Tibial artery (tissue), 4 donors: ENCODE data around the gene ZKSCAN8.

Source experiments
- DNase-seq, 2 donors: peaks; one replicate each; pipeline ENCODE4 v3.0.0-alpha.2; 2019
- H3K27ac ChIP-seq, 2 donors: fragments of 200-600 bp; sonication (generic) in 1 of 2; 1 replicate in 1 of 2; 2 replicates in 1 of 2; pipeline ENCODE4 v1.5.1; 2018 to 2019; ENCODE audit warnings: mild to moderate bottlenecking in 1 of 2
- H3K27me3 ChIP-seq, 2 donors: fragments of 200-600 bp; sonication (generic) in 1 of 2; one replicate each; pipeline versions ENCODE4 v1.5.1 to v1.6.0; 2016 to 2019
- H3K36me3 ChIP-seq, 3 donors: fragments of 200-600 bp; sonication (generic) in 2 of 3; one replicate each; pipeline ENCODE4 v1.5.1; 2016 to 2019; ENCODE audit warnings: mild to moderate bottlenecking in 2 of 3
- H3K4me1 ChIP-seq, 4 donors: fragments of 200-600 bp; sonication (generic) in 2 of 4; 1 replicate in 3 of 4; 2 replicates in 1 of 4; pipeline ENCODE4 v1.5.1; 2016 to 2019
- H3K4me3 ChIP-seq, 2 donors: fragments of 200-600 bp; sonication (generic) in 1 of 2; 1 replicate in 1 of 2; 2 replicates in 1 of 2; pipeline ENCODE4 v1.5.1; 2018 to 2019; ENCODE audit warnings: mild to moderate bottlenecking in 2 of 2
- H3K9me3 ChIP-seq, 3 donors: fragments of 200-600 bp; sonication (generic) in 1 of 3; one replicate each; pipeline ENCODE4 v1.5.1; 2016 to 2019
- CTCF ChIP-seq, 2 experiments: fragments of 200-600 bp in 1 of 2; fragments of 450-650 bp in 1 of 2; IDR thresholded peaks; one replicate each; pipeline ENCODE4 v1.5.1; 2017 to 2019; ENCODE audit warnings: antibody characterized with exemption in 2 of 2, mild to moderate bottlenecking in 1 of 2, moderate library complexity in 1 of 2
- intact Hi-C: fragments of 100-400 bp; cut with DNase I; formaldehyde crosslinking; loops from one replicate; pipeline ENCODE4 v1.15.0; 2023; ENCODE audit warnings: low total_unique reads

The ZKSCAN8 gene

DNA sequence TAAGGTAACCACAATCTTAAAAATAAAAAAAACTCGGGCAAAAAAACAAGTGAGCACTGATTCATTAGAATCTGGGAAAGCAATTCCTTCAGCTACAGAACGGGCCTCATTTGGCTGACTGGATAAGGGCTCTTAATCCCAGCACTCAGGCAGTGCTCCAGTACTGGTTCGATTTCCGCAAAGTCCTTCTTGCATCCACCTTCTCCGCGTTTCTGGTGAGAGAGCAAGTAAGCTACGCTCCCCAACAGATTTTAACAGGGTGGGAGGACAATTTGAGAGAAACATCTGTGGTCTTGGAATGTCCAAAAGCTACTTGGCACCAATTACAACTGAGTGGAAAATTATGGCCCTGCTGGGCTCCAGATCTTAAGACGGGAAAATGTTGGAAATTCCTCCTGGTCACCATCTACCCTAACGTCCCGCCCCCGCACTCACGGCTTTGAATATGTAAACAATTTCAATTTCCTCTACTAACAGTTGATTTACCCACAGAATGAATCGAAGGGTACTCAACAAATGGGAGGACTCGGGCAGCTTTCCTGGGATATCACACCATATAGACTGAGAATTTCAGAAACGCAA, 65.3 kb downstream of the ZKSCAN8 start:
- no peak for TF ChIP-seq CTCF (IDR thresholded peaks at IDR 0.05)
- Histone ChIP-seq H3K4me1 (peaks cover 0 to 14% (median 6%) of the 10 kb centered on the region in 4 donors), H3K27ac (no peak overlapping the region), H3K9me3 (peaks cover 0 to 11% (median 11%) of the 10 kb centered on the region in 3 donors), H3K36me3 (no peaks in the 10 kb centered on the region), H3K4me3 (peak overlapping the region in 1 of 2 donors; percentile 27), H3K27me3 (peaks cover 0 to 62% of the 10 kb centered on the region in 2 donors)
- DNase-seq: no peak
- intact Hi-C loops: no loop called here

DNA sequence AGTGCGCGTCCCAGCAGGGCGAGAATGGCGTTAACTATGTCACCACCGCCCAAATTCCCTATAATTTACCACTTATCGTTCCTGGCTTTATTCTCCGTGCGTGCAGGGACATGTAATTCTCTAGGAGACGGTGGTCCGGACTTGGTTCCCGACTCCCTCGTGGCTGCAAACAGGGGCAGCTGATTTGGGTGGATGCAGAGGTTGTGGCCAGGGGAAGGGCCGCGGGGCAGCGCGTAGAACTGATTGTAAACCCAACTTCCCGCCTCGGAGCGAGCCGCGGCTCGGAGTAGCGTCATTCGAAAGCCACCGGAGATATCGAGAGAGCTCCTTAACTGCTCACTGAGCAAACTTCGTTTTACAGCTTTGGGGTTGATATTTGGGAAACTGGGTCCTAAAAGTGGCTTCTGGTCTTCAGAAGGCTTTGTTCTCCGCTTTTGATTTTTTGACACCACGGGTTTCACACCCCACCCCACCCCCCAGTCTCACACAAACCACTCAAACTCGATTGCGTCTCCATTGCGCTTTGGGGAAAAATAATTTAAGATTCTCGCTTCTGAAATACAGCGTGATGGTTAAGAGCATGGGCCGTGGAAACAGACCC, 65.9 kb downstream of the ZKSCAN8 start:
- intact Hi-C loops: no loop called here
- peaks cover 0 to 20% (median 9%) of the 10 kb centered on the region in 4 donors for H3K4me1 ChIP-seq
- peaks cover 0 to 11% (median 11%) of the 10 kb centered on the region in 3 donors for H3K9me3 ChIP-seq
- peaks cover 0 to 68% of the 10 kb centered on the region in 2 donors for H3K27me3 ChIP-seq
- no peak for DNase-seq
- H3K36me3 ChIP-seq: no peaks in the 10 kb centered on the region
- H3K27ac ChIP-seq: no peak overlapping the region
- H3K4me3 ChIP-seq: peak overlapping the region; percentile 7 to 27
- no peak for TF ChIP-seq CTCF (IDR thresholded peaks at IDR 0.05)

DNA sequence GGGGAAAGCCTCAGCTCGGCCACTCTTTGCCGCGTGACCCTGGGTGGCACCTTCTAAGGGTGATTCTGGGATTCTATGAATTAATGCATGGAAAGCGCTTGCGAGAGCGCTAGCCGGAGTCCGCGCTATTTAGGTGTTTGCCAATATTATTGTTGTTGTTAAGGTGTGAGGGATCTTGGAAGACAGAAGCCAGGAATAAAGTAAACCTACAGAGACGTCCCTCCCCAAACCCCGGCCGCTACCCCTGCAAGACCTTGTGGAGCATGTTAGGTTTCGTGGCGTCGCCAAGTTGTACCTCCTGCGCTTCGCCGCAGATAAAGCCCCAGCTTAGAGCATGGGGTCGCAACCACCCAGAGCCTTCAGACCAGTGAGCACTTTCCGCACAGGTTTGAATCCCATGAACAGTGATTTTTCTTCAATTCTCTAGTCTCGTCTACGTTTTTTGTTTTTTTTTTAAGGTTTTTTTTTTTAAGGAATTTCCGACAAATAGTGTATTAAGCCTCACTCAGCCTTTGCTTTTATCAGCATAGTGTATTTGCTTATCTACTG, 66.5 kb downstream of the ZKSCAN8 start:
- Histone ChIP-seq H3K27ac (no peak overlapping the region), H3K9me3 (peaks cover 0 to 9% (median 9%) of the 10 kb centered on the region in 3 donors), H3K4me1 (peaks cover 0 to 25% (median 10%) of the 10 kb centered on the region in 4 donors), H3K27me3 (peaks cover 0 to 72% of the 10 kb centered on the region in 2 donors), H3K36me3 (no peaks in the 10 kb centered on the region), H3K4me3 (peak overlapping the region; percentile 7 to 27)
- intact Hi-C loops: no loop called here
- no peak for TF ChIP-seq CTCF (IDR thresholded peaks at IDR 0.05)
- DNase-seq: no peak
